ENCODE results near the gene LRRC23.

DNA sequence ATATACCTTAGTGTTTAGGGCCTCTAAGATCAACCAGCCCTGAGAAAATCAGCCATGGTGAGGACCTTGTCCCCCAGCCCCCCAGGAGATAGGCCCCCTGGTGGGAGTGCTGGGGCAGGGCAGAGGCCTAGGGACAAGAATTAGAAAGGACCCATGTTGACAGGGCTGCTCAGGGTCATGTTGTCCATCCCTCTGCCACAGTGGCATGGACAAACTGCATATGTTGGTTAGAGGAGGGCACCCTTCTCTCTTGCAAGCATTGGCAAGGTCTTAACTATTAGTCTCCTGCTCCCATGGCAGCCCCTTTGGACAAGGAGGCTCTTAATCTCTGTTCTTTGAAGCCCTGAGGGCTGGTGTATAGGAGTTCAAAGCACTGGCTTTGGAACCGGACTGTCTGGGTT lies 45.8 kb downstream of the LRRC23 start:
- TF ChIP-seq, protein P1, sequence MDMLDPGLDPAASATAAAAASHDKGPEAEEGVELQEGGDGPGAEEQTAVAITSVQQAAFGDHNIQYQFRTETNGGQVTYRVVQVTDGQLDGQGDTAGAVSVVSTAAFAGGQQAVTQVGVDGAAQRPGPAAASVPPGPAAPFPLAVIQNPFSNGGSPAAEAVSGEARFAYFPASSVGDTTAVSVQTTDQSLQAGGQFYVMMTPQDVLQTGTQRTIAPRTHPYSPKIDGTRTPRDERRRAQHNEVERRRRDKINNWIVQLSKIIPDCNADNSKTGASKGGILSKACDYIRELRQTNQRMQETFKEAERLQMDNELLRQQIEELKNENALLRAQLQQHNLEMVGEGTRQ (IDR thresholded peaks at IDR 0.05; ENCODE audit: borderline replicate concordance, low read depth, low read length), result no peak
- TF ChIP-seq, protein P2, sequence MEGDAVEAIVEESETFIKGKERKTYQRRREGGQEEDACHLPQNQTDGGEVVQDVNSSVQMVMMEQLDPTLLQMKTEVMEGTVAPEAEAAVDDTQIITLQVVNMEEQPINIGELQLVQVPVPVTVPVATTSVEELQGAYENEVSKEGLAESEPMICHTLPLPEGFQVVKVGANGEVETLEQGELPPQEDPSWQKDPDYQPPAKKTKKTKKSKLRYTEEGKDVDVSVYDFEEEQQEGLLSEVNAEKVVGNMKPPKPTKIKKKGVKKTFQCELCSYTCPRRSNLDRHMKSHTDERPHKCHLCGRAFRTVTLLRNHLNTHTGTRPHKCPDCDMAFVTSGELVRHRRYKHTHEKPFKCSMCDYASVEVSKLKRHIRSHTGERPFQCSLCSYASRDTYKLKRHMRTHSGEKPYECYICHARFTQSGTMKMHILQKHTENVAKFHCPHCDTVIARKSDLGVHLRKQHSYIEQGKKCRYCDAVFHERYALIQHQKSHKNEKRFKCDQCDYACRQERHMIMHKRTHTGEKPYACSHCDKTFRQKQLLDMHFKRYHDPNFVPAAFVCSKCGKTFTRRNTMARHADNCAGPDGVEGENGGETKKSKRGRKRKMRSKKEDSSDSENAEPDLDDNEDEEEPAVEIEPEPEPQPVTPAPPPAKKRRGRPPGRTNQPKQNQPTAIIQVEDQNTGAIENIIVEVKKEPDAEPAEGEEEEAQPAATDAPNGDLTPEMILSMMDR (IDR thresholded peaks at IDR 0.05), result peak; percentile 41
- TF ChIP-seq, protein P3, sequence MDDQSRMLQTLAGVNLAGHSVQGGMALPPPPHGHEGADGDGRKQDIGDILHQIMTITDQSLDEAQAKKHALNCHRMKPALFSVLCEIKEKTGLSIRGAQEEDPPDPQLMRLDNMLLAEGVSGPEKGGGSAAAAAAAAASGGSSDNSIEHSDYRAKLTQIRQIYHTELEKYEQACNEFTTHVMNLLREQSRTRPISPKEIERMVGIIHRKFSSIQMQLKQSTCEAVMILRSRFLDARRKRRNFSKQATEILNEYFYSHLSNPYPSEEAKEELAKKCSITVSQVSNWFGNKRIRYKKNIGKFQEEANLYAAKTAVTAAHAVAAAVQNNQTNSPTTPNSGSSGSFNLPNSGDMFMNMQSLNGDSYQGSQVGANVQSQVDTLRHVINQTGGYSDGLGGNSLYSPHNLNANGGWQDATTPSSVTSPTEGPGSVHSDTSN (IDR thresholded peaks at IDR 0.05), result no peak
